Measurements from ENCODE around the gene LRMDA.

The LRMDA gene

GRCh38 chr10:76218035-76218434 is 786.6 kb downstream of the LRMDA start:
- no peak overlapping the region for H3K4me3 ChIP-seq (ENCODE audit: low read depth, low read length)
- in situ Hi-C loops (cut with HindIII; ENCODE audit: low sequenced_read_pairs), result no loop called here
- TF ChIP-seq, protein P1, sequence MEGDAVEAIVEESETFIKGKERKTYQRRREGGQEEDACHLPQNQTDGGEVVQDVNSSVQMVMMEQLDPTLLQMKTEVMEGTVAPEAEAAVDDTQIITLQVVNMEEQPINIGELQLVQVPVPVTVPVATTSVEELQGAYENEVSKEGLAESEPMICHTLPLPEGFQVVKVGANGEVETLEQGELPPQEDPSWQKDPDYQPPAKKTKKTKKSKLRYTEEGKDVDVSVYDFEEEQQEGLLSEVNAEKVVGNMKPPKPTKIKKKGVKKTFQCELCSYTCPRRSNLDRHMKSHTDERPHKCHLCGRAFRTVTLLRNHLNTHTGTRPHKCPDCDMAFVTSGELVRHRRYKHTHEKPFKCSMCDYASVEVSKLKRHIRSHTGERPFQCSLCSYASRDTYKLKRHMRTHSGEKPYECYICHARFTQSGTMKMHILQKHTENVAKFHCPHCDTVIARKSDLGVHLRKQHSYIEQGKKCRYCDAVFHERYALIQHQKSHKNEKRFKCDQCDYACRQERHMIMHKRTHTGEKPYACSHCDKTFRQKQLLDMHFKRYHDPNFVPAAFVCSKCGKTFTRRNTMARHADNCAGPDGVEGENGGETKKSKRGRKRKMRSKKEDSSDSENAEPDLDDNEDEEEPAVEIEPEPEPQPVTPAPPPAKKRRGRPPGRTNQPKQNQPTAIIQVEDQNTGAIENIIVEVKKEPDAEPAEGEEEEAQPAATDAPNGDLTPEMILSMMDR (IDR thresholded peaks at IDR 0.05; ENCODE audit: low read depth, low read length), result no peak
- DNase-seq (ENCODE audit: low read depth, low spot score), result no peak

GRCh38 chr10:76229341-76229740 is 797.9 kb downstream of the LRMDA start:
- no peak for DNase-seq (ENCODE audit: low read depth, low spot score)
- TF ChIP-seq, protein P1 (IDR thresholded peaks at IDR 0.05; ENCODE audit: low read depth, low read length), result no peak
- in situ Hi-C loops (cut with HindIII; ENCODE audit: low sequenced_read_pairs), result no loop called here
- no peak overlapping the region for H3K4me3 ChIP-seq (ENCODE audit: low read depth, low read length)

DNA sequence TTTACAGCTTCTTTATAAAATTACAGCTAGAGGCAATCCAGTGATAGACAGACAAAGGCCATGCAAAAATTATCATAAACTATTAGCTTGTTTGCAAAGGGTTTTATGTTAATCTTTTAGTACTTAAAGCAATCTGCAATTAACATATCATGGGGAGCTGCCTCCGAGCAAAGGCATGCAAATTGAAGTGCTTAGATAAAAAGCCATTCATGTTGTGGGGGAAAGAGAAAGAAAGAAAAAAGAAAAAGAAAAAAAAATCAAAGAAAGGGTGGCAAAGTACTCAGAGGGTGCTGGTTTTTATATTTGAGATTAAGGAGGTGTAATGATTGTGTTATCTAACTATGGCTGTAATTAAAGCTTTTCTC is 799.5 kb downstream of the LRMDA start:
- DNase-seq (ENCODE audit: low read depth, low spot score), result no peak
- no peak overlapping the region for H3K4me3 ChIP-seq (ENCODE audit: low read depth, low read length)
- TF ChIP-seq, protein P1 (IDR thresholded peaks at IDR 0.05; ENCODE audit: low read depth, low read length), result no peak
- in situ Hi-C loops (cut with HindIII; ENCODE audit: low sequenced_read_pairs), result no loop called here

DNA sequence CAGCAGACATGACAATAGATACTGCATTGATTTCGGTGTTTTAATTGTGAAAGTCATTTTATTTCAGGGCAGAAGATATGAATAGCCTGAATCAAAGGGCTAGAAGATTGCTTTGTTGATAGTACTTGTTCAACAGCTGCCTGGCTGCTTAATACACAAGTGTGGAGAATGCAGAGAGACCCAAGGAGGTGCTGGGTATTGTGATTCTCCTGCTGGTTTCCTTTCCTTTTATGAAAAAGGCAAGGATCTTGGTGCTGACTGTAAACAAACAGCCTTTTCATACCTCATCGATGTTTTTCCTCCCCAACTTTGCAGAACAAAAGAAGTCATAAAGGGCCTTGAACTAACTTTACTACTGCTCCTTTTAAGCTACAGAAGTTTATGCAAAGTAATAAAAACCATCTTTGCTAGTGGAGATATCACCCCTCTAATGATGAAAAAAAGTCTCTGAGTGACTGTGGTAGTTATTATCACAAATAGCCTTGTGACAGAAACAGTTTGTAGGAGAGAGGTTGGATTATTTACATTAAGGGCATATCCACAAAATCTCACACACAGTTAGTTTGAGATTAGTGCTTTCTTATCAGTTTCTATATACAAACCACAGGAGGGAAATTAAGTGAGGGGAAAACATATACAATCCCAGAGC is 800.0 kb downstream of the LRMDA start:
- no peak overlapping the region for H3K4me3 ChIP-seq (ENCODE audit: low read depth, low read length)
- in situ Hi-C loops (cut with HindIII; ENCODE audit: low sequenced_read_pairs), result no loop called here
- TF ChIP-seq, protein P1 (IDR thresholded peaks at IDR 0.05; ENCODE audit: low read depth, low read length), result no peak
- no peak for DNase-seq (ENCODE audit: low read depth, low spot score)

GRCh38 chr10:76234499-76235226 is 803.2 kb downstream of the LRMDA start:
- no peak for DNase-seq (ENCODE audit: low read depth, low spot score)
- H3K4me3 ChIP-seq (ENCODE audit: low read depth, low read length), result no peak overlapping the region
- TF ChIP-seq, protein P1 (IDR thresholded peaks at IDR 0.05; ENCODE audit: low read depth, low read length), result no peak
- in situ Hi-C loops (cut with HindIII; ENCODE audit: low sequenced_read_pairs), result no loop called here

GRCh38 chr10:76236356-76236755 is 804.9 kb downstream of the LRMDA start:
- H3K4me3 ChIP-seq (ENCODE audit: low read depth, low read length), result no peak overlapping the region
- no peak for DNase-seq (ENCODE audit: low read depth, low spot score)
- in situ Hi-C loops (cut with HindIII; ENCODE audit: low sequenced_read_pairs), result no loop called here
- TF ChIP-seq, protein P1 (IDR thresholded peaks at IDR 0.05; ENCODE audit: low read depth, low read length), result no peak

Data from astrocyte of the spinal cord (primary cell).